Prostate gland (tissue), 2 donors: ENCODE data around the gene HPCA. TPM values are rescaled to one million over a fixed set of nuclear protein-coding genes. Genes with fewer than 3 reads are reported as not detected.
A peak's percentile ranks its signal among the peaks of the same experiment; 100 is the strongest.

ENCODE experiments used
- DNase-seq: peaks from one replicate; pipeline ENCODE4 v3.0.0-alpha.2; 2019; ENCODE audit warnings: low spot score
- H3K27ac ChIP-seq, 2 donors: fragments of 200-600 bp; sonication (generic); 2 replicates each; pipeline ENCODE4 v1.5.1; 2017 to 2019
- H3K27me3 ChIP-seq: fragments of 200-600 bp; sonication (generic); replicated peaks from 2 replicates; pipeline ENCODE4 v1.5.1; 2019; ENCODE audit not compliant: insufficient read depth
- H3K36me3 ChIP-seq, 2 donors: fragments of 200-600 bp; sonication (generic); 1 replicate in 1 of 2; 2 replicates in 1 of 2; pipeline versions ENCODE4 v1.5.1 to v1.8.1; 2017 to 2019
- H3K4me1 ChIP-seq: fragments of 200-600 bp; sonication (generic); replicated peaks from 2 replicates; pipeline ENCODE4 v1.5.1; 2019
- H3K4me3 ChIP-seq, 2 donors: fragments of 200-600 bp; sonication (generic); 2 replicates each; pipeline ENCODE4 v1.5.1; 2017 to 2019
- H3K9me3 ChIP-seq: fragments of 200-600 bp; sonication (generic); 2 replicates; pipeline ENCODE4 v1.5.1; 2017
- POLR2A ChIP-seq: fragments of 450-650 bp; IDR thresholded peaks from one replicate; pipeline ENCODE4 v1.6.1; 2016; ENCODE audit warnings: antibody characterized with exemption, mild to moderate bottlenecking
- POLR2AphosphoS5 ChIP-seq: sonication (generic); formaldehyde crosslinking; IDR thresholded peaks from one replicate; pipeline ENCODE4 v1.6.1; 2017; ENCODE audit warnings: antibody characterized with exemption
- WGBS: methylation state at CpG from one replicate; pipeline ENCODE4 v1.1.5; 2018; 5-methylcytosine and 5-hydroxymethylcytosine counted together
- intact Hi-C: fragments of 100-400 bp; cut with DNase I; formaldehyde crosslinking; loops from one replicate; pipeline ENCODE4 v1.14.2; 2022
- total RNA-seq, 2 donors: library from RNA; depleted of rRNA; stranded (reverse); fragments of >200 nt; gene quantifications; one replicate each; pipeline ENCODE4 v1.1.0, GENCODE V29; 2016
- TF ChIP-seq, protein P1 (sequence below), 4 experiments: fragments of 200-600 bp in 2 of 4; fragments of 450-650 bp in 2 of 4; sonication (generic) in 2 of 4; IDR thresholded peaks; 1 replicate in 3 of 4; 2 replicates in 1 of 4; pipeline ENCODE4 v1.5.1; 2016 to 2019; ENCODE audit warnings: antibody characterized with exemption in 4 of 4, mild to moderate bottlenecking in 2 of 4, moderate library complexity in 2 of 4

HPCA gene
- total RNA-seq, 2 donors from 2014 or later = 1.6 TPM; not detected in 1

DNA sequence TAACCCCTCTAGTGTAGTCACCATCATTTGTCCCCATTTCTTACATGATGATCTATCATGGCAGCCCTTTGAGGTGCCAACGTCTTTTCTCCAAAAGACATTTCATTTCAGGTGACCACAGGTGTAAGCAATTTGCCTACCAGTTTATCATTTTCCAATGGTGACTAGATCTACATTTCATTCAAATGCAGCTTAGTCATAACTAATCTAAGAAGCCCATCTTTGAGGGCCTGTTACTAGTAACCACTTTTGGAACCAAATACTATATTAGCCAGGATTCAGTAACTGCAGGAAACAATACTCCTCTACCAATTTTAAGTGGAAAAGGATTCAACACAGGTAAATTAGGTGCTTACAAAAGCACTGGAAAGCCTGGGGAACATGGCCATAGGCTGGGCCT is 45.5 kb downstream of the HPCA start:
- H3K4me1 ChIP-seq = no peaks in the 10 kb centered on the region
- no peaks in the 10 kb centered on the region for H3K27me3 ChIP-seq
- DNase-seq = no peak
- no peak overlapping the region for H3K27ac ChIP-seq
- H3K9me3 ChIP-seq = no peaks in the 10 kb centered on the region
- WGBS = 95% methylated on average over 1 of the region's 1 CpG
- no peak for TF ChIP-seq POLR2AphosphoS5
- TF ChIP-seq, protein P1, sequence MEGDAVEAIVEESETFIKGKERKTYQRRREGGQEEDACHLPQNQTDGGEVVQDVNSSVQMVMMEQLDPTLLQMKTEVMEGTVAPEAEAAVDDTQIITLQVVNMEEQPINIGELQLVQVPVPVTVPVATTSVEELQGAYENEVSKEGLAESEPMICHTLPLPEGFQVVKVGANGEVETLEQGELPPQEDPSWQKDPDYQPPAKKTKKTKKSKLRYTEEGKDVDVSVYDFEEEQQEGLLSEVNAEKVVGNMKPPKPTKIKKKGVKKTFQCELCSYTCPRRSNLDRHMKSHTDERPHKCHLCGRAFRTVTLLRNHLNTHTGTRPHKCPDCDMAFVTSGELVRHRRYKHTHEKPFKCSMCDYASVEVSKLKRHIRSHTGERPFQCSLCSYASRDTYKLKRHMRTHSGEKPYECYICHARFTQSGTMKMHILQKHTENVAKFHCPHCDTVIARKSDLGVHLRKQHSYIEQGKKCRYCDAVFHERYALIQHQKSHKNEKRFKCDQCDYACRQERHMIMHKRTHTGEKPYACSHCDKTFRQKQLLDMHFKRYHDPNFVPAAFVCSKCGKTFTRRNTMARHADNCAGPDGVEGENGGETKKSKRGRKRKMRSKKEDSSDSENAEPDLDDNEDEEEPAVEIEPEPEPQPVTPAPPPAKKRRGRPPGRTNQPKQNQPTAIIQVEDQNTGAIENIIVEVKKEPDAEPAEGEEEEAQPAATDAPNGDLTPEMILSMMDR (IDR thresholded peaks at IDR 0.05) = no peak
- TF ChIP-seq POLR2A = no peak
- H3K36me3 ChIP-seq = no peaks in the 10 kb centered on the region
- H3K4me3 ChIP-seq = no peak overlapping the region
- intact Hi-C loops = loop anchor here (5.0 to 10.0 kb wide), 3 partner anchors 73 to 153 kb away; partner anchors contain the start of gene AZIN2

DNA sequence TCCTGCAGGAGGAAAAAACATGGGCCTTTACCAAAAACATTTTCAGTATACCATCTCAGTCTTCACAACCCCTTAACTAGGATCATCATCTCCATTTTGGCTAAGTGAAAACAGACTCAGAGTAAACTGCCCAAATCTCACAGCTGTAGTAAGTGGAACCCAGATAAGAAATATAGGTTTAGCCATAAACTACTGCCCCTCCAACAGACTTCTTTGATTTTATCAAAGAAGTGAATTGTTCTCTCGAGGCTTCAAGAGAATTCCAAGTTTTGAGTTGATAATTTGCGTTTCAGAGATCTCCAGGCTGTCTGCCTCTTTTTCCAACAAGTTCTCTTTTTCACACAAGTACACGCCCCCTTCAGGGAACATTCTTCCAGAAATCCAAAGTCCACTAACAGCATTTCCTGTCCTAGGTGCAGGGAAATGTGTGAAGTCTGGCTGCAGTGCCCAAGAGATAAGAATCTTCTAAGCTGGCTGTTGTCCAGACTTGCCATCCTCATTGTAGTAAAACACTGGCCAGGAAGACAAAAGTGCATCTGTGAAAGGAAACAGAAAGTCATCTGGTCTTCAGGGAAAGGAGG is 47.5 kb downstream of the HPCA start:
- no peaks in the 10 kb centered on the region for H3K9me3 ChIP-seq
- no peaks in the 10 kb centered on the region for H3K4me1 ChIP-seq
- H3K4me3 ChIP-seq = no peak overlapping the region
- DNase-seq = peak; percentile 65
- H3K36me3 ChIP-seq = no peaks in the 10 kb centered on the region
- H3K27me3 ChIP-seq = no peaks in the 10 kb centered on the region
- peak overlapping the region; percentile 12 to 42 for H3K27ac ChIP-seq
- intact Hi-C loops = loop anchor here (5.0 to 10.0 kb wide), 3 partner anchors 71 to 151 kb away; partner anchors contain the start of gene AZIN2
- WGBS = 13% methylated on average over 3 of the region's 3 CpGs
- TF ChIP-seq, protein P1 (IDR thresholded peaks at IDR 0.05) = peak in 2 of 4 experiments; percentile 2 to 3
- TF ChIP-seq POLR2AphosphoS5 (peak; percentile 78), POLR2A (no peak)

GRCh38 chr1:32934535-32934934 is 48.2 kb downstream of the HPCA start:
- Histone ChIP-seq H3K27me3 (no peaks in the 10 kb centered on the region), H3K9me3 (no peaks in the 10 kb centered on the region), H3K4me3 (no peak overlapping the region), H3K36me3 (no peaks in the 10 kb centered on the region), H3K4me1 (no peaks in the 10 kb centered on the region), H3K27ac (peak overlapping the region in 1 of 2 donors; percentile 12)
- intact Hi-C loops = loop anchor here (5.0 to 10.0 kb wide), 3 partner anchors 70 to 150 kb away; partner anchors contain the start of gene AZIN2
- WGBS = 88% methylated on average over 10 of the region's 10 CpGs
- TF ChIP-seq POLR2AphosphoS5 (no peak), POLR2A (no peak)
- TF ChIP-seq, protein P1 (IDR thresholded peaks at IDR 0.05) = no peak
- no peak for DNase-seq

GRCh38 chr1:32937061-32937460 is 50.8 kb downstream of the HPCA start:
- WGBS = 96% methylated on average over 4 of the region's 4 CpGs
- Histone ChIP-seq H3K27me3 (no peaks in the 10 kb centered on the region), H3K27ac (no peak overlapping the region), H3K9me3 (no peaks in the 10 kb centered on the region), H3K4me3 (no peak overlapping the region), H3K36me3 (no peaks in the 10 kb centered on the region), H3K4me1 (peaks cover 3% of the 10 kb centered on the region)
- no peak for TF ChIP-seq POLR2AphosphoS5
- TF ChIP-seq, protein P1 (IDR thresholded peaks at IDR 0.05) = no peak
- no peak for TF ChIP-seq POLR2A
- DNase-seq = no peak
- intact Hi-C loops = loop anchor here (10.0 kb wide), 2 partner anchors 68 to 148 kb away; partner anchors contain the start of gene AZIN2
